SK-N-MC (cell line): ENCODE measurements around the gene HHAT.

Experiments used
- EZH2 ChIP-seq: fragments of 200-600 bp; sonication (generic); IDR thresholded peaks from one replicate; pipeline ENCODE4 v1.6.1; 2017; ENCODE audit warnings: antibody characterized with exemption
- POLR2AphosphoS5 ChIP-seq: IDR thresholded peaks from 2 replicates; pipeline ENCODE4 v1.6.1; 2012; ENCODE audit warnings: mild to moderate bottlenecking, low read depth, low read length, borderline replicate concordance

GRCh38 chr1:210293171-210293607 is 35.5 kb upstream of the HHAT start:
- TF ChIP-seq EZH2 (no peak), POLR2AphosphoS5 (no peak)
